HG03575 (cell line): Measurements from ENCODE around the gene CDHR3.

Experiments used
- ATAC-seq: cut with Tn5 transposase; IDR thresholded peaks from one replicate; pipeline ENCODE4 v1.9.1; 2021; ENCODE audit not compliant: unreplicated experiment, insufficient number of reproducible peaks, low FRiP score; ENCODE audit errors: extremely low read depth

The CDHR3 gene

GRCh38 chr7:105963038-105963667 is at the start of gene CDHR3:
Gene CDHR3 (plus strand): TSS chr7:105963264. CDS start chr7:105963319, 55 bp downstream.
- ATAC-seq, result no peak

- ATAC-seq, result no peak
These were observed 49.1 kb upstream of the CDHR3 start for GRCh38 chr7:105913947-105914346.

- no peak for ATAC-seq
These were observed 46.5 kb upstream of the CDHR3 start for GRCh38 chr7:105916603-105917002.

- ATAC-seq, result no peak
These were observed 45.4 kb upstream of the CDHR3 start for GRCh38 chr7:105917659-105918058.

GRCh38 chr7:105920766-105921165 is 42.3 kb upstream of the CDHR3 start:
- ATAC-seq, result no peak

- ATAC-seq, result no peak
These were observed 38.1 kb upstream of the CDHR3 start for GRCh38 chr7:105924945-105925344.

GRCh38 chr7:105926131-105926530 is 36.9 kb upstream of the CDHR3 start:
- ATAC-seq, result no peak

- no peak for ATAC-seq
These were observed 31.9 kb upstream of the CDHR3 start for GRCh38 chr7:105931179-105931578.

- ATAC-seq, result no peak
These were observed 30.1 kb upstream of the CDHR3 start for GRCh38 chr7:105932835-105933477.

- ATAC-seq, result no peak
These were observed 28.4 kb upstream of the CDHR3 start for GRCh38 chr7:105934572-105935185.

GRCh38 chr7:105935250-105935649 is 27.8 kb upstream of the CDHR3 start:
- ATAC-seq, result no peak

GRCh38 chr7:105937411-105937810 is 25.7 kb upstream of the CDHR3 start:
- ATAC-seq, result no peak

- ATAC-seq, result no peak
These were observed 23.0 kb upstream of the CDHR3 start for GRCh38 chr7:105940109-105940508.

GRCh38 chr7:105941596-105941995 is 21.5 kb upstream of the CDHR3 start:
- no peak for ATAC-seq

GRCh38 chr7:105943486-105943885 is 19.6 kb upstream of the CDHR3 start:
- ATAC-seq, result no peak

- ATAC-seq, result no peak
These were observed 17.2 kb upstream of the CDHR3 start for GRCh38 chr7:105945848-105946247.

GRCh38 chr7:105951597-105951996 is 11.5 kb upstream of the CDHR3 start:
- ATAC-seq, result no peak

- no peak for ATAC-seq
These were observed 10.0 kb upstream of the CDHR3 start for GRCh38 chr7:105952917-105953595.

- ATAC-seq, result no peak
These were observed 8.4 kb upstream of the CDHR3 start for GRCh38 chr7:105954711-105955110.
